ENCODE data around the gene WSB2. TPM values are rescaled to one million over a fixed set of nuclear protein-coding genes. Genes with fewer than 3 reads are reported as not detected.

Gene WSB2
- total and polyA plus RNA-seq, 12 donors: 50.0 to 201 (median 106) TPM

DNA sequence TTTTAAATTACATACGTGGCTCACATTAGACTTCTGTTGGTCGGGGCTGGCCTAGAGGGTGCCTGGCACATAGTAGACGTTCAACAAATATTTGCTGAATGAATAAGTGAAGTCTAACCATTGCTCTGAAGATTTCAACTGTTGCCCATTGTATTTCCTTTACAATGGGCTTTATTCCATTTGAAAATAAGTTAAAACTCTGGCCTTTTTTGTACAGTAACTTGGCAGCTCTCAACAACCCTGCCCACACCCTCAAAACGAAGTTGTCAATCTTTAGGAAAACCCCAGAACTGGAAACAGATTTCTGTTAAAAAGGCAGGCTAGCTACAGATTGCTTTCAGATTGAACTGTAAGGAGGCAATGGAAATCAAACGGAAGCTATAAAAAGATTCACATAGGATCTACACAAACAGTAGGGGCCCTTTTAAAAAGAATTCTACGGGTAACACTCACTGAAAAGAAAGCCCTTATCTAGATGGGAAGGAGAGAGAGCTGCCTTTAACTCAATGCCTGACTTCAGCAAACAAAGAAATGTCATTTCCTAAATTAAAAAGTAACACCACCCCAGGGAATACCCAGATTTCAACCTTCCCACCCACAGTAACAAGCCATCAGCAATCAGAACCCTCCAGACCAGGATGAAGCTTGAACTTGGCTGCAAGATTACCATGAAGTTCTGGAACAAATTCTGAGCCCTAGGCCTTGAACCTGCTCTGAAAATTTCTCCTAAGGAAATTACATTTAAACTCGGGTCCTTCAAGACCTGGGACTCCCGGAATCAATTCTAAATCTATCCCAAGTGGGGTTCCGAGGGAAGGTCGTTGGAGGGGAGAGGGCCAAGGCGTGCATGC is 1.4 kb downstream of the WSB2 start:
- H3K4me3 ChIP-seq: peak overlapping the region in 3 of 4 donors; percentile 55 to 84 (median 60)
- no peaks in the 10 kb centered on the region for H3K9me3 ChIP-seq (replicated peaks in 1 of 3)
- DNase-seq: no peak
- 16 to 28% (median 20%) methylated on average over 8 to 11 of the region's 11 CpGs for WGBS, 4 donors
- TF ChIP-seq, protein P1, sequence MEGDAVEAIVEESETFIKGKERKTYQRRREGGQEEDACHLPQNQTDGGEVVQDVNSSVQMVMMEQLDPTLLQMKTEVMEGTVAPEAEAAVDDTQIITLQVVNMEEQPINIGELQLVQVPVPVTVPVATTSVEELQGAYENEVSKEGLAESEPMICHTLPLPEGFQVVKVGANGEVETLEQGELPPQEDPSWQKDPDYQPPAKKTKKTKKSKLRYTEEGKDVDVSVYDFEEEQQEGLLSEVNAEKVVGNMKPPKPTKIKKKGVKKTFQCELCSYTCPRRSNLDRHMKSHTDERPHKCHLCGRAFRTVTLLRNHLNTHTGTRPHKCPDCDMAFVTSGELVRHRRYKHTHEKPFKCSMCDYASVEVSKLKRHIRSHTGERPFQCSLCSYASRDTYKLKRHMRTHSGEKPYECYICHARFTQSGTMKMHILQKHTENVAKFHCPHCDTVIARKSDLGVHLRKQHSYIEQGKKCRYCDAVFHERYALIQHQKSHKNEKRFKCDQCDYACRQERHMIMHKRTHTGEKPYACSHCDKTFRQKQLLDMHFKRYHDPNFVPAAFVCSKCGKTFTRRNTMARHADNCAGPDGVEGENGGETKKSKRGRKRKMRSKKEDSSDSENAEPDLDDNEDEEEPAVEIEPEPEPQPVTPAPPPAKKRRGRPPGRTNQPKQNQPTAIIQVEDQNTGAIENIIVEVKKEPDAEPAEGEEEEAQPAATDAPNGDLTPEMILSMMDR (IDR thresholded peaks at IDR 0.05): no peak
- no peak for TF ChIP-seq POLR2A (IDR thresholded peaks at IDR 0.05)
- intact Hi-C loops (cut with DNase I): no loop called here
- no peaks in the 10 kb centered on the region for H3K27me3 ChIP-seq
- no peaks in the 10 kb centered on the region for H3K36me3 ChIP-seq (replicated peaks in 1 of 2)
- H3K27ac ChIP-seq: peak overlapping the region; percentile 59 to 100 (median 97)
- peaks cover 14 to 48% of the 10 kb centered on the region in 2 donors for H3K4me1 ChIP-seq (replicated peaks in 1 of 2)

DNA sequence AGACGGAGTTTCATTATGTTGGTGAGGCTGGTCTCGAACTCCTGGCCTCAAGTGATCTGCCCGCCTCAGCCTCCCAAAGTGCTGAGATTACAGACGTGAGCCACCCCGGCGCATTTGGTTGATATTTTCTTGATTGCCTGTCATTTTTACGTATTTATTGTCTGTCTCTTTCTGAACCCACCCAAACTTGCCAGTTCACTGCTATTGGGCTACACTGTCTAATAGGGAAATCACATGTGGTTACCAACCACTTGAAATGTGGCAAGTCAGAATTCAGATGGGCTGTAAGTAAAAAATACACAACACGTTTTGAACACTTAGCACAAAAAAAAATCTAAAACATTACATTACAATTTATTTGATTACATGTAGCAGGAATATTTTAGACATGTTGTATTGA is 2.1 kb downstream of the WSB2 start:
- intact Hi-C loops (cut with DNase I): no loop called here
- Histone ChIP-seq H3K27me3 (no peaks in the 10 kb centered on the region), H3K4me1 (replicated peaks in 1 of 2) (peaks cover 14 to 41% of the 10 kb centered on the region in 2 donors)

DNA sequence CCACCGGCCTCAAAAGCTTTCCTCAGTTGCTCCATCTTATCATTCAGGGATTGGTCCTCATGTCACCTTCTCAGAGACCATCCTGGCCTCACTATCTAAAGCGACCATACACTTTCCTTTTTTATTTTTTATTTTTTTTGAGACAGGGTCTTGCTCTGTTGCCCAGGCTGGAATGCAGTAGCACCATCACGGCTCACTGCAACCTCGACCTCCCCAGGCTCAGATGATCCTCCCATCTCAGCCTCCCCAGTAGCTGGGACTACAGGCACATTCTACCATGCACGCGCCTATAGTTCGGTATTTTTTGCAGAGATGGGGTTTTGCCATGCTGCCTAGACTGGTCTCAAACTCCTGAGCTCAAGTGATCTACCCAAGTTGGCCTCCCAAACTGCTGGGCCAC is 2.8 kb downstream of the WSB2 start:
- H3K27ac ChIP-seq: no peak overlapping the region
- H3K4me1 ChIP-seq (replicated peaks in 1 of 2): peaks cover 14 to 41% of the 10 kb centered on the region in 2 donors
- H3K9me3 ChIP-seq (replicated peaks in 1 of 3): no peaks in the 10 kb centered on the region
- TF ChIP-seq, protein P1 (IDR thresholded peaks at IDR 0.05): no peak
- no peak for TF ChIP-seq POLR2A (IDR thresholded peaks at IDR 0.05)
- H3K36me3 ChIP-seq (replicated peaks in 1 of 2): no peaks in the 10 kb centered on the region
- no peaks in the 10 kb centered on the region for H3K27me3 ChIP-seq
- no peak for DNase-seq
- H3K4me3 ChIP-seq: no peak overlapping the region
- 96 to 98% (median 96%) methylated on average over 7 of the region's 7 CpGs for WGBS, 4 donors
- intact Hi-C loops (cut with DNase I): no loop called here

More for the DNA sequence above, 2.1 kb downstream of the WSB2 start:
- Histone ChIP-seq H3K27ac (peak overlapping the region in 4 of 5 donors; percentile 31 to 97 (median 94)), H3K36me3 (replicated peaks in 1 of 2) (no peaks in the 10 kb centered on the region), H3K9me3 (replicated peaks in 1 of 3) (no peaks in the 10 kb centered on the region), H3K4me3 (peak overlapping the region in 1 of 4 donors; percentile 84)
- DNase-seq: no peak
- TF ChIP-seq, protein P1 (IDR thresholded peaks at IDR 0.05): no peak
- TF ChIP-seq POLR2A (IDR thresholded peaks at IDR 0.05): no peak
- WGBS, 4 donors: 87 to 91% (median 89%) methylated on average over 8 of the region's 8 CpGs

DNA sequence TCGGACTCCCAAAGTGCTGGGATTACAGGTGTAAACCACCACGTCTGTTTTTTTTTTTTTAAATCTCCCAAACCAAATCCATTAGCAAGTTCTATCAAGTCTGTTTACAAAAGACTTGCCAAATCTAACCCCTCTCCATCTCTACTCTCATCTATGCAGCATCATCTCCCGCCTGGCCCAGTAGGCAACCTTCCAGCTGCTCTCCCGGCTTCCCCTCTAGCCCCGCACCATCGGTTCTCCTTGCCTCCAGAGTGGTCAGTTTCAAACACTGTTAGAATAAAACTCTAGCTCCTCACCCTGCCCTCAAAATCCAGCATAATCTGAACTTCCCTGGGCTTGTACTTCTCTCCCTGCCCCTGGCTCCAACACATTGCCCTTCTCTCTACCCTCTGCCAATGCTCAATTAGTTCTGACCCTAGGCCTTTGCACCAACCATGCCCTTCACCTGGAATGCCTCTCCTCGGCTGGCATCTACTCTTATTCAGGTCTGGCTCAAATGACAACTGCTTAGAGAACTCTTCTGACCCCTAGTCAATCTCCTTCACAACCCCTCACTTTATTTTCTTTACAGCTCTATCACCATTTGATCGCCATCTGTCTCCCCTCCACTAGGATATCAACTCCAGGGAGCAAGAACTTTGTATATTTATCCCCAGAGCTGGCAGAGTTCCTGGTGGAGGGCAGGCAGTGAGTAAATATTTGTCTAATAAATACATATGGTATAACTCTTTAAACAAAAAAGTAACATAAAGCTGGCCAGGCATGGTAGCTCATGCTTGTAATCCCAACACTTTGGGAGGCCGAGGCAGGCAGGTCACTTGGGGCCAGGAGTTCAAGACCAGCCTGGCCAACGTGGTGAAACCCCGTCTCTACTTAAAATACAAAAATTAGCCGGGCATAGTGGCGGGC is 4.9 kb downstream of the WSB2 start:
- Histone ChIP-seq H3K9me3 (replicated peaks in 1 of 3) (no peaks in the 10 kb centered on the region), H3K27ac (peak overlapping the region in 3 of 5 donors; percentile 38 to 55 (median 39)), H3K4me1 (replicated peaks in 1 of 2) (peaks cover 13 to 54% of the 10 kb centered on the region in 2 donors), H3K36me3 (replicated peaks in 1 of 2) (peaks cover 0 to 5% of the 10 kb centered on the region in 2 donors), H3K4me3 (no peak overlapping the region), H3K27me3 (no peaks in the 10 kb centered on the region)
- DNase-seq: peak in 2 of 7 donors; percentile 12 to 19
- 74 to 77% (median 76%) methylated on average over 13 of the region's 13 CpGs for WGBS, 4 donors
- no peak for TF ChIP-seq POLR2A (IDR thresholded peaks at IDR 0.05)
- TF ChIP-seq, protein P1 (IDR thresholded peaks at IDR 0.05): no peak
- intact Hi-C loops (cut with DNase I): no loop called here
